ENCODE measurements around the gene TMCC1.

DNA sequence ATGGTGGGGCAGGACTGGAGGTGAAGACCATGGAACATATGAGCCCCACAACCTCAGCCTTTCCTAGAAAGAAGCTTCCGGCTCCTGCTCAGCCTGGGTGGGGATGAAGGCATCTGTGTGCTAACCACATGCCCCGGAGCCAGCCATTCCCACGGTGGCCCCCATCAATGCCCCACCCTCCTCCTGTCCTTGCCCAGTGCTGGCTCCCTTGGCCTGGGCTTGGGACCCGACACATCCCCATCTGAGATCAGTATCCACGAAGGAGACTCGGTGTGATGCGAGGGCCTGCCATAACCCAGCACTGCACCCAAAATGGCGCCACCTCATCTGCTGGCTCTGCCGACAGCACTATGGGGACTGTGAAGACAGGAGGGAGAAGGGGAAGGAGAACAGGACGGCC lies 270.6 kb downstream of the TMCC1 start:
- TF ChIP-seq, protein P1, sequence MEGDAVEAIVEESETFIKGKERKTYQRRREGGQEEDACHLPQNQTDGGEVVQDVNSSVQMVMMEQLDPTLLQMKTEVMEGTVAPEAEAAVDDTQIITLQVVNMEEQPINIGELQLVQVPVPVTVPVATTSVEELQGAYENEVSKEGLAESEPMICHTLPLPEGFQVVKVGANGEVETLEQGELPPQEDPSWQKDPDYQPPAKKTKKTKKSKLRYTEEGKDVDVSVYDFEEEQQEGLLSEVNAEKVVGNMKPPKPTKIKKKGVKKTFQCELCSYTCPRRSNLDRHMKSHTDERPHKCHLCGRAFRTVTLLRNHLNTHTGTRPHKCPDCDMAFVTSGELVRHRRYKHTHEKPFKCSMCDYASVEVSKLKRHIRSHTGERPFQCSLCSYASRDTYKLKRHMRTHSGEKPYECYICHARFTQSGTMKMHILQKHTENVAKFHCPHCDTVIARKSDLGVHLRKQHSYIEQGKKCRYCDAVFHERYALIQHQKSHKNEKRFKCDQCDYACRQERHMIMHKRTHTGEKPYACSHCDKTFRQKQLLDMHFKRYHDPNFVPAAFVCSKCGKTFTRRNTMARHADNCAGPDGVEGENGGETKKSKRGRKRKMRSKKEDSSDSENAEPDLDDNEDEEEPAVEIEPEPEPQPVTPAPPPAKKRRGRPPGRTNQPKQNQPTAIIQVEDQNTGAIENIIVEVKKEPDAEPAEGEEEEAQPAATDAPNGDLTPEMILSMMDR (IDR thresholded peaks at IDR 0.05): no peak
- TF ChIP-seq EP300 (IDR thresholded peaks at IDR 0.05; ENCODE audit: low read depth): no peak
- no peak for TF ChIP-seq POLR2A (IDR thresholded peaks at IDR 0.05)

Measured in transverse colon (tissue), 3 donors.